HG03565 (cell line): Measurements from ENCODE around the gene SLC47A1.
"Not testable (repeated sequence)": the region's sequence is repeated elsewhere in the genome, so short reads cannot be mapped to it uniquely, and the experiment has no call there.

Experiments
- ATAC-seq: cut with Tn5 transposase; IDR thresholded peaks from one replicate; pipeline ENCODE4 v1.9.1; 2021; ENCODE audit warnings: mild to moderate bottlenecking, moderate library complexity; ENCODE audit not compliant: unreplicated experiment

The SLC47A1 gene

GRCh38 chr17:19533718-19534561 lies at the start of gene SLC47A1:
SLC47A1 (plus strand) TSS chr17:19533854; CDS start chr17:19533940, 86 bp downstream.
- no peak for ATAC-seq

GRCh38 chr17:19485800-19486340 lies 47.8 kb upstream of the SLC47A1 start:
- no peak for ATAC-seq

- ATAC-seq: no peak
These were observed 47.2 kb upstream of the SLC47A1 start for GRCh38 chr17:19486351-19487023.

GRCh38 chr17:19487024-19487600 lies 46.5 kb upstream of the SLC47A1 start:
- no peak for ATAC-seq

- ATAC-seq: no peak
These were observed 41.5 kb upstream of the SLC47A1 start for GRCh38 chr17:19492141-19492540.

GRCh38 chr17:19494961-19495806 lies 38.5 kb upstream of the SLC47A1 start:
- no peak for ATAC-seq

- no peak for ATAC-seq
These were observed 37.7 kb upstream of the SLC47A1 start for GRCh38 chr17:19495828-19496528.

- no peak for ATAC-seq
These were observed 36.0 kb upstream of the SLC47A1 start for GRCh38 chr17:19497624-19498023.

GRCh38 chr17:19501219-19501618 lies 32.4 kb upstream of the SLC47A1 start:
- ATAC-seq: no peak

GRCh38 chr17:19502517-19502916 lies 31.1 kb upstream of the SLC47A1 start:
- ATAC-seq: no peak

- not testable (repeated sequence) for ATAC-seq
These were observed 28.1 kb upstream of the SLC47A1 start for GRCh38 chr17:19505561-19505960.

GRCh38 chr17:19507775-19508576 lies 25.7 kb upstream of the SLC47A1 start:
- ATAC-seq: peak; percentile 76

- no peak for ATAC-seq
These were observed 25.1 kb upstream of the SLC47A1 start for GRCh38 chr17:19508577-19508867.

- ATAC-seq: not testable (repeated sequence)
These were observed 24.3 kb upstream of the SLC47A1 start for GRCh38 chr17:19509281-19509852.

GRCh38 chr17:19510903-19511302 lies 22.8 kb upstream of the SLC47A1 start:
- ATAC-seq: no peak

GRCh38 chr17:19513897-19514488 lies 19.7 kb upstream of the SLC47A1 start:
- no peak for ATAC-seq

- no peak for ATAC-seq
These were observed 16.0 kb upstream of the SLC47A1 start for GRCh38 chr17:19517699-19518098.

GRCh38 chr17:19519388-19520291 lies 14.0 kb upstream of the SLC47A1 start:
- not testable (repeated sequence) for ATAC-seq
